DMS114 treated with DMSO at 0.1 percent for 48 hours (cell line): ENCODE results near the gene TMED1.

ENCODE experiments used
- DNase-seq: peaks from one replicate; lab custom pipeline; 2025; ENCODE audit not compliant: unreplicated experiment; lab: John Stamatoyannopoulos, UW

Gene TMED1

DNA sequence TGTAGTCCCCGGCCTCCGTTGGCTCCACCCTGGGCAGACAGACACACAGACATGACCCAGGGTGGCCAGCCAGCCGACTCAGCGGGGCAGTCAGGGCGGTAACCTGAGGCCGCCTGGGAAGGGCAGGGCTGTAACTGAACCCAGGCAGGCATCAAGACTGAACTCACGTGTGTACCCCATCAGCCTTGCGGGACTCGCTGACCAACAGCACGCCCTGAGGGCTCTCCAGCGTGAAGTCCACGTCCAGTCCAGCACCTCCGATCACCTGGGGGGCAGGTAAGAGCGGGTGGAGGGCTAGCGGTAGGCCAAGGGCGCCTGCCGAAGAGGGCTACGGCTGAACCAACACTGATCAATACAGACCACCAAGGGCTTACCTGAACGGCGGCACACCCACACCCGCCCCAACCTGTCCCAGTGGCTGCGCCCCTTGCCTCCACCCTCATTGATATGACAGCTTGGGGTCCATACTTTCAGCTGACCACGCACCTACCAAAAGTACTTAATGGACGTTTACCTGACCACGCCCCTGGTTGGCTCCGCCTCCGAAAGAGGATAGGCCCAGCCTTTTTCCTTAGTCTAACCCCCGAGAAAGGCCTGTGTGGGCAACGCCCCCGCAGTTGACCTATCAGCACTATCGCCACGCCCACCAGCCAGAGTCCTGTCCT is 791 bp downstream of the TMED1 start:
- no peak for DNase-seq

DNA sequence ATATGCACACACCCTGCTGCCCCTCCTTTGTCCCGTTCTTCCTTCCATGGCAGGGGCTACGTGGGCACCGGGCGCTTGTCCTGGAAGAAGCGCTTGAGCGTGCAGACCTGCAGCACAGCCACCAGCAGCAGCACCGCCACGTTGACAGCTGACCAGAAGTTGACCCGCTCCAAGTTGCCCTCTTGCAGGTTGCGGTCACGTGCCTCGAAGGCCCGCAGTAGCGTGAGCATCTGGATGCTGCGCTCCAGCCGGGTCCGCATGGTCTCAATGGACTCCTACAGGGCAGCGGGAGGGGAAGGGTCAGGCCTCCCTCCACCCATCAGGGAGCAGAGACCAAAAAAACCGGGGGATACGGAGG is 3.1 kb downstream of the TMED1 start:
- DNase-seq = no peak

DNA sequence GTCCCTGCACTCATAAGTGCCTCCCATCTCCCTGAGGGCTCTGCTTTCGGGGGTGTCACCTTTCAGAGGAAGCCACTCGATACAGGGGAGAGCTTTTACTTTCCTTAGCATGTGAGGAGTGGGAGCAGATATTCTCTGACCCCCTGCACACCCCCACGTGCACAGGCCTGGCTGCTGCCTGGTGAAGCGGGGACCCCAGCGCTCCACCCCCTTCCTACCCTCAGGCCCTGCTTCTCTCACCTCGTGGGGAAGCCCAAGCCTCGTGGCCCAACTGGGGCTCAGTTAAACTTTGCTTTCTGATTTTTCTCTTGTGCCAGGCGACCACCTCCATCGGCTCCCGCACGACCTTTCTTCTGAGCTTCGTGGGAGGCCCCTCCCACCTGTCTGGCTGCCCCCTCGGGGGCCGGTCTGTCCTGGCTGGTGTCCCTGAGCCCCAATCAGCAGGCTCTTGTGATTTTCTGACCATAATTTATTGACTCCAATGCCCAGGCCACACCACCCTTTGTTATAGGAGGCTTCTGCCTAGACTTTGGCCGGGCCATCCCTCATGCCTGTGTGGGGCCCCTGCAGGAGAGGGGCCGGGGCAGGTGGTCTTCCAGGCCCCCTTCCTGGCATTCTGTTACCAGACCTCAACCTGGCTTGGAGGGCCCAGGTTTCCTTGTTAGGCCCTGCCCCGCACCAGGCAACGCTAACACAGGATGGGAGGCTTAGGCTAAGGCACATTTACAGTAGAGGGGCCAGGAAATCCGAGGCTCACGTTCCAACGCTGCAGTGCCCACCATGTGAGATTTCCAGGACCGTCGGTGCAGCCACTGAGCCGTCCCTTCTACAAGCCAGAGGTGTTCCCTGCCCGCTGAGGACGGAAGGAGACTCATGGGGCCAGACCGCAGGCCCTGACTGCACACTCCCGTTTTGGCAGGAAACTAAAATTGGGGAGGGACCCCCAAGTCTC is 3.7 kb downstream of the TMED1 start:
- DNase-seq = no peak

DNA sequence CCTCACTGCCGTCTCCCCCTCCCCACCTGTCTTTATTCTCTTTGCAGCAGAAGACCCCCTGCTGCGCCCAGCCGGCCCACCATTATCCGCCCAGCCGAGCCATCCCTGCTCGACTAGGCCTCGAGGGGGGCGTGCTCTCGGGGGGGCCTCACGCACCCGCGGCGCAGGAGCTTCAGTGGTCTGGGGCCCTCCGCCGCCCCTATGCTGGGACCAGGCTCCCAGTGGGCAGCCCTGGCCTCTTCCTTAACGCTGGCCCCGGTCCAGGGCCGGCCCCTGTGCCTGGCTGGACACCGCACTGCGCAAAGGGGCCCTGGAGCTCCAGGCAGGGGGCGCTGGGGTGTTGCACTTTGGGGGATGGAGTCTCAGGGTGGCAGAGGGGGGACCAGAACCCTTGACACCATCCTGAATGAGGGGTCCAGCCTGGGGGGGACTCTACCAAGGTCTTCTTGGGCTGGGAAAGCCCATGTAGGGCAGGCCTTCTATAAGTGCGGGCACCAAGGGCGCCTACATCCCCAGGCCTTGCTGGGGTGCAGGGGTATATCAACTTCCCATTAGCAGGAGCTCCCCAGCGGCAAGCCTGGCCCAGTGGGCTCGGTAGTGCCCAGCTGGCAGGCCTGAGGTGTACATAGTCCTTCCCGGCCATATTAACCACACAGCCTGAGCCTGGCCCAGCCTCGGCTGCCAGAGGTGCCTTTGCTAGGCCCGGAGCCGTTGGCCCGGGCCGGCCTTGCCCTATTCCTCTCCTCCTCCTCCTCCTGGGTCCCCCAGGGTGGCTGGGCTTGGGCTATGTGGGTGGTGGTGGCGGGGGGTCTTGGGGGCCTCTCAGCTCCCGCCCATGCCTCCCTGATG is 4.9 kb downstream of the TMED1 start:
- no peak for DNase-seq

- DNase-seq = no peak
These were observed 5.6 kb downstream of the TMED1 start for GRCh38 chr19:10830370-10830769.

- DNase-seq = no peak
These were observed 6.0 kb downstream of the TMED1 start for GRCh38 chr19:10829967-10830366.

DNA sequence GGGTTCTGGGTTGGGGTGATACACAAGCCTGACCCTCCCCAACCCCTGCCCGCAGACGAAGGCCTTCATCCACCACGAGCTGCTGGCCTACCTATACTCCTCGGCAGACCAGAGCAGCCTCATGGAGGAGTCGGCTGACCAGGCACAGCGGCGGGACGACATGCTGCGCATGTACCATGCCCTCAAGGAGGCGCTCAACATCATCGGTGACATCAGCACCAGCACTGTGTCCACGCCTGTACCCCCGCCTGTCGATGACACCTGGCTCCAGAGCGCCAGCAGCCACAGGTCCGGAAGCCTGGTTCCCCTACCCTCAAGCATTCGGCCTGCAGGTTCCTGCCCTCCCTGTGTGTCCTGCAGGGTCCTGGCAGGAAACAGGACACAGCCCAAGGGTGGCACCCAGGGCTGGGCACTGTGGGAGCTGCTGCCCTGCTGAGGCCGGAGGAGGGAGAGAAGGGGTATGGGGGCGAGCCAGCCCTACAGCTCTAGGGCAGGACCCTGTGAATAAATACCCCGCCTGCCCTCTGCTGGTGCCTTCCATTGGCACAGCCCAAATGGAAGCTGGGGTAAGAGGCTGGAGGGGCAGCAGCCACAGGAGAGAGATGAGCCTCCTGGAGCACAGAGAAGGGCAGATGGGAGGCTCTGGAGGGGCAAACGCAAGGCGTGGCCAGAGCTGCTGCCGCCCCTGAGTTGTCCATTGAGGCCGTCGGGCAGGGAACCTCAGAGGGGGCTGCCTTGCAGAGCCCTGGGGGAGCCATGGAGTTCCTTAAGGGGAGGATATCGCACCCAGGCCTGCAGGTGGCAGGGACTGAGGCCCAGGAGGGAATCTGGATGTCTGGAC is 6.8 kb downstream of the TMED1 start:
- no peak for DNase-seq

DNA sequence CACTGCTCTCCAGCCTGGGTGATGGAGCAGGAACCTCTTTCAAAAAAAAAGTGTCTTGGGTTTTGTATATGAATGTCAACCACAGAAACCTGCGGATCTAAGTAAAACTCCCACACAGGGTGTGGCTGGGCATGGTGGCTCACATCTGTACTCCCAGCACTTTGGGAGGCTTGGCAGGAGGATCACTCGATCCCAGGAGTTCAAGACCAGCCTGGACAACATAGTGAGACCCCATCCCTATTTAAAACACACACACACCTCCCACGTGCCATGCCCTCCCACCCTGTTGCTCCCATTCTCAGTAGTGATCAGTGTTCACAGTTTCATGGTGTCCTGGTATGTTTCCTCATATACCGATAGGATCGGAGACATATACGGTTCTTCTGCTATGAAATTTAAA is 9.2 kb downstream of the TMED1 start:
- no peak for DNase-seq

- no peak for DNase-seq
These were observed 9.8 kb downstream of the TMED1 start for GRCh38 chr19:10826231-10826630.

DNA sequence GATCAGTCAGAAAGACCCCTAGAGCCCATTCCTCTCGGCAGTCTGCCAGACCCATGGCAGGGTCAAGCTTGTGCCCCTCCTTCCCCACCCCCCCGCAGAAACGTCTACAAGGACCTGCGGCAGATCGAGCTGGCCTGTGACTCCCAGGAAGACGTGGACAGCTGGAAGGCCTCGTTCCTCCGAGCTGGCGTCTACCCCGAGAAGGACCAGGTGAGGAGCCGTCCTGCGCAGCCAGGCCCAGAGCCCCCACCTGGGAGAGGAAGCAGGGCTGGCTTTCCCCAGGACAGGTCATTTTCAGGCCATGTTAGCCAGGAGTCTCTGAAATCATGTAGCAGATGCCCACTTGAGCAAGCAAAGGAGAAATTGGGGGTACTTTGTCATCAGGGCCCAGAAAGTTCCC is 12.3 kb downstream of the TMED1 start:
- no peak for DNase-seq

GRCh38 chr19:10820173-10820572 is 15.8 kb downstream of the TMED1 start:
- DNase-seq = no peak

DNA sequence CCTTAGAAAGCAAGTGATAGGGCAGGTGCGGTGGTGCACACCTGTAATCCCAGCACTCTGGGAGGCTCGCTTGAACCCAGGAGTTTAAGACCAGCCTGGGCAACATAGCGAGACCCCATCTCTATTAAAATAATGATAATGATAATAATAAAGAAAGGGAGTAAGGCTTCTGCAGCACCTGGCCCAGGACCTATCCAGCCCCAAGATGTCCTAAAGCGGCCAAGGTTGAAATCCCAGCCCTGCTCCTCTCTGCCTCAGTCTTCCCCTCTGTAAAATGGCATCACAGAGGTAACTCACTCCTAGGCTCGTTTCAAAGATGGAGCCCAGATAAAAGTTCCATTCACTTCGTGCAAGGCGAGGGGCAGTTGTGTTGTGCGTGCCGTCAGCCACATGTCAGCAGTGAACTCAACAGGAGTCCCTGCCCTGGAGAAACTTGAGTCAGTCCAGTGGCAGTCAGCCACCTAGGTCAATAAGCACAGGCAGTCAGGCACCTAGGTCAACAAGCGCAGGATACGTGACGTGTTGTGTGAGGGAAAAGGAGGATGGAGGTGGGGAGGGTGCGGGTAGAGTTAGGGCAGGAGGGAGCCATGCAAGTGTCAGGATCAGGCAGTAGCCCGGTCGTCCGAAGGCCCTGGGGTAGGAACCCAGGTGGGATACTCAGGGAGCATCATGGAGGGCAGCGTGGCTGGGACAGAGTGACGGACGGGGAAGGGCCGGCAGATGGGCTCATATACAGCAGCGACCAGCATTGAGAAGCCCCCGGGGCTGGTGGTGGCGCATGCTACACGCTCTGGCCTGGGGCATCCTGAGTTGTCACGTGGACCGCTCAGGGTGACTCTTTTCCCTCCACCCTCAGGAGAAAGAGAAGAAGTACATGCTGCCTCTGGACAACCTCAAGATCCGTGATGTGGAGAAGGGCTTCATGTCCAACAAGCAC is 16.6 kb downstream of the TMED1 start:
- DNase-seq = no peak

- no peak for DNase-seq
These were observed 17.5 kb downstream of the TMED1 start for GRCh38 chr19:10818301-10819123.

DNA sequence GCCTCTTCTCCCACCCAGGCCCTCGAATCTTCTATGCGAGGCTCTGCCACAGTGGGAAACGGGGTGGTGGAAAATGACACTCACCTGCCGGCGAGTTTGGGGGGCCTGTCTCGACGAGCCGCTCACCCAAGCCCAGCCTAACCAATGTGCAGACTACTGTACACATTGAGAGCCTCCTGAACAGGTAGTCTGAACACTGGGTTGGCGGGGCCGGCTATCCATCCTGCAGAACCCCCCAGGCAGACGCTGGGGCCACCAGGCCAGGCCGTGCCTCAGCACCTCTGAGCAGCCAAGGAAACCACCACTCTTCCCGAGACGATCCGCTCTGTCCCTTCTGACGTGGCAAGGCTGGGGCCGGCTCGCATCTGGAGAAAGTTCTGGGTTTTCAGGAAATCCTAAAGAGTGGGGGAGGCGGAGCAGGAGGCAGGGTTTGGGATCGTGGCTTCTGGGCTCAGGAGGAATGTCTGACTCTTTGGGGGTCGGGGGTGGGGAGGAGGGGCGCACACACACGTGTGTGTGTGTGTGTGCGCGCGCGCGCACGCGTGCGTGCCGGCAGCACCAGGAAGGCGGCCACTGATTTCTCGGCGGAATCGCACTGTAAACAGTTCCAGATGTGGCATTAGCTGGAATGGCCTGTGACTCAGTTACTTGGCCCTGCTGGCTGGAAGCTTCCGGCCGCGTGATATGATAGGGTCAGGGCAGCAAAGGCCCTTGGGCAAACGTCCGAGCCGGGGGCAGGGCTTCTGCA is 18.5 kb downstream of the TMED1 start:
- no peak for DNase-seq

- no peak for DNase-seq
These were observed 19.3 kb downstream of the TMED1 start for GRCh38 chr19:10816691-10817090.

DNA sequence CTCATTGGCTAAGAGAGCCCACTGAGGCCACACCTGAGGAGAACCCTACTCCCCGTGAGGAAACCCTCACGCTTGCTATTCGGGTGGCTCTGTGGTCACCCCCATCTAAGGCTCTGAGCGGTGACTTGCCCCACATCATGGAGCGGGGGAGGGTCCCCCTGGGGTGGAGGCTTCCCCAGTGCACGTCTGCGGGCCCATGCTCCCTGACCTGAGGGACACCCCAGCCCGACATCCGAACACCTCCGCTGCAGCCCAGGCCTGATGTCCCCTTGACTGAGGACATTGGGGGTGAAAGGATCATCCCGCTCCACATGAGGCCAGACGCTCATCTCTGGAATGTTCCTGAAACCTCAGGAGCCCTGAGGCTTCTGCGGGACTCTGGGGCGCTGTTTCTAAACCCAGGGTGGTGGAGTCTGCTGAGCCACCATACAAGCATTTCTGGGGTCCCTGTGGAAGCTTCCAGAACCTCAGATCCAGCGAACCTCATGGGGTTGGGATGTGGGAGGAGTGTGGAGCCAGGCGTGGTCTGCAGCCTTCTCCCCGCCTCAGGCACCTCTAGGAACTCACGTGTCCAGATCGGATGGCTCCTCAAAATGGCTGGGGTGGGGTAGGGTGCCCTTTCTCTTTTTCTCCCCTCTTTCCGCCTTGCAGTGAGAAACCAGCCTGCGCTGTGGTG is 19.9 kb downstream of the TMED1 start:
- no peak for DNase-seq

DNA sequence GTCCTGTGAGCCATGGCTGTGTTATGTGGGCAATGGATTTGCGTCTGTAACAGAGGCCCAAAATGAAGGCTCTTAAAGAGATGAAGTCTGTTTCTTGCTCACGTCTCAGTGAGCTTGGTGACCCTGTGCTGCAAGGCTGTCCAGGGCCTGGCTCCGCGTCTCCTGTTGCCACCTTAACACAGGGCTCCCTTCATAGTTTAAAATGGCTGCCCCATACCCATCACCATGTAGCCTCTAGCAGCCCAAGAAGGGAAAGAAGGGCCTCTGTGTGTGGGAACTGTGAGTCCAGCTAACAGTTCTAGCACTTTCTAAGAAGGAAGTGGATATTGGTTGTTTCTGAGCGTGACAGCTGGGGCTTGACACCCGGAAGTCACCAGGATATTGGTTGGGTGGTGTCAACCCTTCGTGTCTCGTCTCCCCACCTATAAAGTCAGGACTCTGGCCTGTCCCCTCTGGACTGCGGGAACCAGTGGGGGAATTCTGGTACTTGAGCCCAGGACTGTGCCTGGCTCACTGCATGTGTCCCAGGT is 20.9 kb downstream of the TMED1 start:
- no peak for DNase-seq
